CD4-positive, alpha-beta T cell treated with Interleukin-10 for 1 hour (primary cell): ENCODE measurements around the gene SLC2A2.

Experiments
- DNase-seq: peaks from one replicate; pipeline ENCODE4 v3.0.0-alpha.2; 2020

Gene SLC2A2

DNA sequence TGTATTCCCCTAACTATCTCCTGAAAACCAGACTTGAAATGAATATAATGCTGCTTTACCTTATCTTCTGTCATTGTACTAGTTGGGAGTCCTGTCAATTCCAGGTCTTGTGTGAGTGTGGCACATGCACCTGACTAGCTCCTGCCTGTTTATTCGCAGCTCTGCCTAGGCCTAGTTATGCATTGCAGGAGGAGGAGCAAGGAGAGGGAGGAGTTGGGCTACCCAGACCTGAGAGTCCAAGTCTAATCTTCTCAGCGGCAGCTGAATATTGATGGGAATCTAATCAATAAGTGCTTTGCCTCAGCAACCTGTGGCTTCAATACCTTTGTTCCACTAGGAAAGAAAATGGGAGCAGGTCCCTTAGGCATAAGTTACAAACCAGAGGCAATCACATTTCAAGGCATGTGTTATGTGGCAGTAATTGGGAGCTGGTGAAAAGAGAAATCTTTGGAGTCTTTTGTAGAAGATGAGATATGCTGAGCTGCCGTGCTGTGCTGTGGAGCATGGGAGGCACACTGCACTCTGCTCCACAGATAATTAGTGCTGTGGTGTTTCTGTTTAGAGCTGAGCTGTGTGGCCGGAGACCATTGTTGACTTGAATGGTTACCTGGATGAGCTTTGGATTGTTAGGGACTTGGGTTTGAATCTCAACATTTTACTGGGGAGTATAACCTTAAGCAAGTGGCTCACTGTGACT, at the start of gene SLC2A2:
TSS of gene SLC2A2 (minus strand) at position 124 of the 697 bp plus-strand sequence. CDS start at position 74, 50 bp downstream.
- DNase-seq, result no peak

DNA sequence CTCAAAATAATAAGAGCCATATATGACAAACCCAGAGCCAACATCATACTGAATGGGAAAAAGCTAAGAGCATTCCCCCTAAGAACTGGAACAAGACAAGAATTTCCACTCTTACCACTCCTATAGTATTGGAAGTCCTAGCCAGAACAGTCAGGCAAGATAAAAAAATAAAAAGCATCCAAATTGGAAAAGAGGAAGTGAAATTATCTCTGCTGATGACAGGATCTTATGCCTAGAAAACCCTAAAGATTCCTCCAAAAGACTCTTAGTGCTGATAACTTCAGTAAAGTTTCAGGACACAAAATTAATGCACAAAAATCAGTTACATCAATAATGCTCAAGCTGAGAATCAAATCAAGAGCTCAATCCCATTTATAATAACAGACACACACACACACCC, 45.9 kb upstream of the SLC2A2 start:
- DNase-seq, result no peak

DNA sequence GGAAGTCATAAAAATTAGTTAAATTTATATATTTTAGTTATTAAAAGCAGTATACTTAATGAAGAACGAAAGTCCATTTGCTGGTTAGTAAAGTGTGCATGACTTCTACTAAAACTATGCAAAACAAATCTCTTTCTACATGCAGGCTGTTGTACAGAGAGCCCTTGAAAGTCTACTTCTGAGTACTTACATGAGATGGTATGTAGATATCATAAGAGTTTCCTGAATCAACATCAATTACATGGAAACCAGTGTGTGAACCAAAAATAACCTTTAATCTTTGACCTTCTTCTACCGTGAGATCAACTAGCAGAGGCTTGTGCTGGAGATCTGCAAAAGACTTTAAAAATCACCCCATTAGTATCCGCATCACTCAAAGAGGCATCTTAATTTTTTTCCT, 42.1 kb upstream of the SLC2A2 start:
- DNase-seq, result no peak

DNA sequence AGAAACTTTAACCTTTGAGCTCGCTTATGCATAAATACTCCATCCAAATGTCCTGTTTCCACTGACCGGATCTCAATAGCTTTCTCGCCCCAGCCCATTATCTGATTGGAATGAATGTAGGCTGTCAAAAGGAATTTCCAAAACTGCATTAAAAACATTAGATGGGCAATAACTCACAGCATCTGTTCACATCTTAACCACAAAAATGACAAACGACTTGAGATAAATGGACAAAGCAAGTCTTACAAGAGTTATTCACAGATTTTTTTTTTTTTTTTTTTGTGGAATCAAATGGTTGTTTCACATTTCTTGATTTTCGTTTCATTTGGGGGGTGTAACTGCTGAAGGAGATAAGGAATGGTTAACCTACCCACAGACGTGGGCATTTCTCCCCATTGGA, 39.7 kb upstream of the SLC2A2 start:
- no peak for DNase-seq

DNA sequence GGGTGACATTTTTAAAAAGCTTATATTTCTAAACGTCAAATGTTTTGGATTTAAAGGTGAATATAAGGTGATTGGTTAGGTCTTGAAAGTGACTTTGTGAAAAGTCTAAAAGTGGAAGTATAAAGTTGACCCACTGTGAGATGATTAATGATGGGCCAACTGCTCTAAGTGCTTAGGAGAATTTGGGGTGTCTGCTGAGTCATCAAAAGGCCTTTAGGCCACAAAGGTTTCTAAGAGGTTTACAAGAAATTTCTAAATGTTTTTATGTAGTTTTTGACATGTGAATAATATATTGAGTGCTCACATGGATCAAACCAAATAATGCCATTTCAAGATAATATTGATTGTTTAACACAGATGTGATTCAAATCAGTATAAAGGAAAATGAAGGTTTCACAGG, 39.2 kb upstream of the SLC2A2 start:
- no peak for DNase-seq

DNA sequence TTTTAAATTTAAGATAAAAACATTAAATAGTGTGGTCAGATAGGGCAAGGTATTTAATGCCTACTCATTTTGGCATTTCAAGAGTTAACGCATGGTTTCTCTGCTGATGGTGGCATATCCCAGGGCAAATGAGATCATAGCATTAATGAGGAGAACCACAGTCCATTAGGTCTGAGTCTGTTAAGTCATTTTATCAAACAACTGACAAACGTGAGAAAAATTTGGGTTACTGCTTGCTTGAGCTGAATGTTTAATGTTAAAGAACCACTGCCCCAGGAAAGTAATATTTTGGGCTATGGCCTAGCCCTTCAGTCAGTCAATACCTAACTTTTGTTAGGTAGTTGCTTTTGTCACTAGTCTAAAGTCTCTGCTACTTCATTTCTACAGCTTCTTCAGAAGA, 37.9 kb upstream of the SLC2A2 start:
- no peak for DNase-seq

DNA sequence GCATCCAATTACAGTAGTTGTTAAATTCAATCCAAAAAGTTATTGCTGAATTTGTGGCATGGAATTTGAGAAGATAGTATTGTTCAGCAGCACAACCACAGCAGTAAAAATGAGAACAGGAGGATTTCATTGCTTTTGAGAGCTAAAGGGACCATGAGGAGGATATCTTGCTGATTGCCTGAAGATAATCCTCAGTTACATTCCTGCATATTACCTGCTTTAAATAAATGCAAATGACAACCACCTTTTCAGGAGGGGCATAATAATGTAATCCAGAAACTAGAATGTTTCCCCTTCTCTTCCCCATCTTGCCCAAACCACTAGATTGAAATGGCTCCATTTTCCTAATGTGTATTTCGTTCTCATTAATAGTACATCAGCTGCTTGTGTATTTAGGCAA, 35.2 kb upstream of the SLC2A2 start:
- DNase-seq, result no peak

DNA sequence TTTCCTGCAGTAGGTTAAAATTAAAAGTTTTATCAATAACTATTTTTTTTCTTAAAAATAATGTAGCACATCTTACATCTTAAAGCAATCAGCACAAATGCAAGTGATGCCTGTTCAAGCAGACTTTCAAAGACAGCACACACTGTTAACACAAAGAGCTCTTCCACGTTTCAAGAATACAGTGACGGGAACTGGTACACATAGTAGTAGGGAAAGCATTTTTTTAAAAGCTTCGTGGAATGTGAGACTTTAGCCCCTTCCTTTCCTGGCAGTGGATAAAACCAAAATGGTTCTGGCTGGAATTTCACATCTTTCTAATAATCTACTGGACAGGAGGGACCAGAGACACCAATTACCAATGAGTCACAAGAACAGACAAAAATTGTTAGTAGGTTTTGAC, 33.5 kb upstream of the SLC2A2 start:
- no peak for DNase-seq

DNA sequence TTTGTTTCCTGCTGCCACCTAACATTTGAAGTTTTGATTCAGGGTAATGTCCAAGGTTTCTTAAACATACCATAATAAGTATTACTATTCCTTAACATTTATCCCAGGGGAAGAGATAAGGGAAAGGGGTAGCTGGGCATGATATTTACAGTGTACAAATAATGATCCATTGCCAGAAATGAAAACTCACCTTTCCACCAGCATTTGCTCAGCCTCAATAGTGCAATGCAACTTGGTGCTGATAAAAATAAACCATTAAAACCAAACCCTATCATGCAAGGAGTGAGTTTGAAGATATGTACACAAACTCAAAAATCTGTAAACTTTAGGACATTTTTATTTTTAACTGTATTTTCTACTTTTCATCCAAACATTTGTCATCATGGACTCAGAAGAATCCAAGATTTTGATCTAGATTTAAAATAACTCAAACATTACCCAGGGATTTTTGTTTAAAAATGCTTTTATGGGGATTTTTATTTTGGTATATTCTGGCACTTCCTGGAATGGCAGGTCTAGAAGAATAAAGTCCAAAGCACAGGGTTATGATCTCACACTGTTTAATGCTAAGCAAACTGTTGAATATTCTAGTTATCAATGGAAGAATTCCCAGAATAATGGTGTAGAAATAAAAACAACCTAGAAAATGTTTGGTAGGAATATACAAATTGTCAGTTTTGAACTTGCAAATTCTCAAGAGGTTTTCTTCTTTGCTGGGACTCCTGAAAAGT, 32.5 kb upstream of the SLC2A2 start:
- DNase-seq, result no peak

DNA sequence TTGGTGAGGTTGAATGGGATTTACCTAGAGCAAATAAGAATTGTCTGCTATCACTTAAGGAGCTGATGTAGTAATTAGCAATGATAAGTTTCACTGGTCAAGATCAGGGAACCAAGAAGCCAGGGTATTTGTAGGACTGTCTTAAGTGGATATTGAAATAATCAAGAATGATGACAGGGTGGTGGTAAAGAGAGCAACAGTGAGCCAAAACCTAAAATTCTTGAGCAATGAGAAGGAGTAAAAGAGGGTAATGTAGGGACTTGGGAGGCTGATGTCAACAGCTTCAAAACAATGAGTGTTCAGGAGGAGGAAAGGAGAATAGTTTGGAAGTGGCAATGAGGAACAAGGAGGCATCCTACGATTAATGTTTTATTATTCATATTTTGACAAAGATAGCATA, 31.5 kb upstream of the SLC2A2 start:
- DNase-seq, result no peak

DNA sequence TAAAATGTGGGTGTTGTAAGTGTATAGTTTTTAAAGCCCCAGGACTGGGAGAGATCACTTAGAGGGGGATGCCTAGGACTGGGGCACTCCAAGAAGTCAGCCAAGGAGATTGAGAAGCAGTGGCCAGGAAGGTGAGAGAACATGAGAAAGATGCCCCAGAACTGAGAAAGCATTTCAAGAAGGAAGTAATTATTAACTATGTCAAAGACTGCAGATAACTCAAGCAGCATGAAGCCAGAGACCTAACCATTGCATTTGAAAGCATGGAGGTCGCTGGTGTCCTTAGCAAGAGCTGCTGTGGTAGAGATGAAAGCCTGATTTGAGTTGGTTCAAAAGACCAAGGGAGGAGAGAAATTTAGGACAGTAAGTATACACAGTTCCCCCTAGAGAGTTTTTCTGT, 30.6 kb upstream of the SLC2A2 start:
- DNase-seq, result no peak

DNA sequence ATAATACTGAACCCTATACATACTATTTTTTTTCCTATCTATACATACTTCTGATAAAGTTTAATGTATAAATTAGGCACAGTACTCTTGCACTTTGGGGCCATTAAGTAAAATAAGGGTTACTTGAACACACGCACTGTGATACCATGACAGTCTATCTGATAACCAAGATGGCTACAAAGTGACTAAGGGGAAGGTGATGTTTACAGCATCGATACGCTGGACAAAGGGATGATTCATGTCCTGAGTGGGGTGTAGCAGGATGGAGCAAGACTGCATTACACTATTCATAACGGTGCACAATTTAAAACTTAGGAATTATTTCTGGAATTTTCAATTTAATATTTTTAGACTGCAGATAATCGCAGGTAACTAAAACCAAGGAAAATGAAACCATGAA, 30.0 kb upstream of the SLC2A2 start:
- no peak for DNase-seq

DNA sequence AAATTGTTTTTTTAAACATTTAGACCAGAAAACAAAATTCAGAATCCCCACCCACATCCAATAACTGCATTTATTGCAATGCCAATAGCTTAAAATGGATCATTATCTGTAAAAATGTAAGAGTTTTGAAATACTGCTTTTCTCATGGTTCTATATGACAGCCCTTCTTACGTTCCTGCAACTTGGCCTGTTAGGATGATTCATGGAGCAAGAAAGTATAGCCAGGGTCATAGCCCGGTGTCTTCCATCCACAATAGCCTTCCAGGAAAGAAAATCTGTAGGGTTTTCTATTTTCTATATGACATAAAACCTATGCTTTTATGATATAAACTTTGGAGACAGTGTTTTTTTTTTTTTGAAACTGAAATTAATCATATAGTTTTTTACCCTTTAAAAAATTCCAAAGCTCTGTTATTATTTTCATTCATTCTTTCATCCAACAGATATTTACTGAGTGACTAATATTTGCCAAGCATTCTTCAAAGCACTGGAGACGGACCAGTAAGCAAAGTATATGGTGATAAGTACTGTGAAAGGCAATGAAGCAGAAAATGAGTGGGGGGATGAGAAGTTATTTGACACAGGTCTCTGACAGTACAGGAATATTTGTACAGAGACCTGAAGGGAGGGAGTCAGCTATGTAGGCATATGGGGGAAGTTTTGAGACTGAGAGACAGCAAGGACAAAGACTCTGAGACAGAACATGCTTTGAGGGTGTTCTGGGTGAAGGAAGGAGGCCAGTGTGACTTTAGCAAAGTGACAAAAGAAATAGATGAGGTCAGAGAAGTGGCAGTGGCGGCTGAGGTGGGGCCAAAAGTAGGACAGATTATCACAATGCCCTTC, 29.0 kb upstream of the SLC2A2 start:
- DNase-seq, result no peak

DNA sequence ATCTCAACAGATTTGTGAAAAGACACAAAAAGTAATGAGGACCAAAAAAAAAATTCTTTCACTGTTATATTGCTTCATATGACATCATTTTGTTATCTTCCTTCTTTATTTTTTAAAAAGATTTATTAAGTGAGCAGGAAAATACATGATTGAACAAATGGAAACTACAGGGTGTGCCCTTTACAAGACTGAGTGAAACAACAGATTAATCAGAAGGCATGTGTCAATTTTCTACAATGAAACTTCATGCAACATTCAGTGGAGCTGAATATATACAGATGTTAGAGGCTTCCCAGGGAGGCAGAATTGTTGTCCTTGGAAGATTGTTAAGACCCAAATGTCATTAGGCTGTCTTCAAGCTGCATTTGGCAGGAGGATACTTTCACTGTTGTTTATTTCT, 28.4 kb upstream of the SLC2A2 start:
- DNase-seq, result no peak

DNA sequence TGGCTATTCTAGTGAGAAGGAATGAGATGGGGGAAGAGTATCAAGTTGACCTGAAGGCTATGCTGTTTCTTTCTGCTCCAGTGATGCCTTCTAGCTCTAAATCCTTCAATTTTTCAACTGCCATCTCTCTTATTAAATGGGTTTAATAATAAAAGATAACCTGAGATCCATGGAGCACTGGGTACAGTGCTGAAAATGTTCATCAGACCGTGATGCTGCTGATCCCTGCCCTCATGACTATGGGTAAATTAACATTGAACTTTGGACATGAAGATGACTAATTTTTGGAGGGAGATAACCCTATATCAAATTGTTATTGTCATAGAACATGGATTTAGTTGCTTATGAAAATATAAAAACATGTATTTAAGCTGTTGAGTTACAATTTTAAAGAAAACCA, 27.7 kb upstream of the SLC2A2 start:
- no peak for DNase-seq

DNA sequence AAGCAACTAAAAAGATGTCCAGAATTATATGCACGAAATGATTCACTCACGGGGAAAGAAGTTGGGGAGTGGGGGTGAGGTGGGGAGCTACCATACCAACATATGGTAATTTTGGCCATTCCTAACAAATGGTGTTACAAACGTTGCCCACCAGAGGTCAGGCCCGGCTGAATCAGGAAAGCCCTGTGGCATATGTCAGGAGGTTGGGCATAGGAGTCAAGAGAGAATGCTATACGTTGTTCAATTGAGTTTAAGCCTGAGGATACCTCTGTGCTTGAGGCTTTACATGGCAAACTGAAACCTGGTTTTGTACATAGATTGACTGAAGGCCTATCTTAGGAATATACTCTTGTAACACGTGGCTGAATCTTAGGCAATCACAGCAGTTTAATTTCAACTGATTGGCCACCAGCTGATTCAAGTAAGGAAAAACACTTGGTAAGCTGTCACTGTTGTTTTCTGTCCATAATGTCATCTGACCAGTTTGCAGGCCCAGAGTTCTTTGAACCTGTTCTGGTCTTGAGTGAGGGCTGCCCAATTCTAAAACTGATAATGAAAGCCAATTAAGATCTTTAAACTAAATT, 23.4 kb upstream of the SLC2A2 start:
- peak; percentile 40 for DNase-seq

DNA sequence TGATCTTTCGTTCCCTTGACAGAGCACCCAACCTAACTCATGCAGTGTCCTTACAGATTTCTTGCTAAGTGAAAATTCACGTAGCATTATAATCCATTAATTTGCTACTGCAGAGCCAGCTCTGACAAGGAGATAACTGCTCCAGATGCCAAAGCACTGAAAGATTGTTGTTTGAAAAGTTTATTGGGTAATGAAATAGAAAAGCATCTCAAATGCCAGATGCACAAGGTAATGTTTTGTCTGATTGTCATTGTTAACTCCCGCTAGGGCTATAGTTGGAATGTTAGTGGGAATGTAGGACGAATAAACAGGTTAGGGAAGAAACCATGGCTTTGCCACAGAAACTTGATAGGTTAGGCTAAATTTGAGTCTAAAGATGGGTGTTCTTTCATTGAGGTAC, 20.2 kb upstream of the SLC2A2 start:
- no peak for DNase-seq

DNA sequence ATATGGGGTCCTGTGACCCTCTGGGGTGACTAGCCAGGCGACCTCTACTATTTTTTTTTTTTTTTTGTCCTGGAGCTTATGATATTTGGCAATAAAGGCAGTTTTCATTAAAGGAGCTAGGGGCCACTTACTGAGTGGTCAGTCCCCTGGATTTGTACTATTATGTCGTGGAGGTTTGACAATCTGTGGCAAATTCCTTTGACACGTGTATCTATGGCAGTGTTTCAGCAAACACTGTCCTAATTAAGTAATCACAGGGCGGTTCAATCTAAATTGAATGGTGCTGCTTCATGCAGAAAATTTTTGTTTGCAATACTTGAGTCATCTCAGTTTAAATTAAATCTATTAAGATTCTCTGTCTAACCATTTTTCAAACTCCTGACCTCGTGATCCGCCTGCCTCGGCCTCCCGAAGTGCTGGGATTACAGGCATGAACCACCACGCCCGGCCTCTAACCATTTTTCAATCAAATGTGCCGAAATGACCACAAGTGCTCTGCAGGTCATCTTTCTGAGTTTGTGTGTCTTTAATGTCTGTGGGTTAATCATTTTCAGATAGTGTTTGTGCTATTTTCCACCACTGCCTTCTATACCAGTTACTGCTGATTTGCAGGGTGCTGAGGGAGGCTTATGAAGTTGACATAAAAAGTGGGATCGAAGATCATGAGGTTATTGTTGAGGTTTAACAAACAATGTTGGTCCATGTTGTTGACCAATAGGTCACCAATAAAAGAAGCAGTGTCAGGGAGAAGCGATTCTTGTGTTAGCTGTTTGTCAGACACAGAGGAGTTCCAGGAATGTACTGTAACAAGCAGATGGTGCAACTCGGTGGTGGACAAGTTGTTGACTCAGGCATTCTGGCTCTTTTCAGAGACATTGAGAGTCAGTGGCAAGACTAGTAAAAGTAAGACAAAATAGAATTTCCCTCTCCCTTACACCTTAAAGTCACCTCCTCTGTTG, 18.6 kb upstream of the SLC2A2 start:
- DNase-seq, result no peak

DNA sequence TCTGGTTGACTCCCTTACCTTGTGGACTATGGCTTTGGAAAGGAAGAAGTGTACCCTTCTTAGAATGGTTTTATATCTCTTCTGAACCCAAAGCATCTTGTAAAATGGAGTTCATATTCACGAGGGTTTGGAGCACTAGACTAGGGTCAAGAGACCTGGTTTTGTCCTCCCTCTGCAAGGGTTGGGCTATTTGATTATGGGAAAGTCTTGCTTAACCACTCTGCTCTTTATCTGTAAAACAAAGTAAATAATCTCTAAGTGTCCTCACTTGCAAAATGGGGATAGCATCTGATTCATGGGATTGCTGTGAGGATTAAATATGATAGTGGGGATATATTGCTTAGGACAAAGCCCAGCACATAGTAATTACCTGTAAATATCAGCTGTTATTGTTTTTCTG, 17.9 kb upstream of the SLC2A2 start:
- no peak for DNase-seq

DNA sequence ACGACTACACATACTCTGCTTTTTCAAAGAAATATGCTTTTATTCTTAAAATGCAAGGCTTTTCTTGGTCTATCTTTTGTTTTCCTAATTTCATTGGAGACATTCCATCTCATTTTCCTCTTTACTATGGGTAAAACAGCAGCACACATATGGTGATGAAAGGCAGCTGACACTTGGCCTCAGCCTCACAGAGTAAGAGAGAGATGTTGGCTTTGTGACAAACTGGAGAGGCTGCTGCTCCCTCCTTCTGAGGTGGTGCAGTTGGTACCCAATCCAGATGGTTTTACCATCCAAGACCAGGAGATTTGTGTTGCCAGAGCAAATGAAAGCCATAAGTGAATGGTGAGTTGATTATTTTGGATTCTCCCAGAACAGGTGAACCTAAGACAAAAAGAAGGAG, 13.2 kb upstream of the SLC2A2 start:
- DNase-seq, result no peak

DNA sequence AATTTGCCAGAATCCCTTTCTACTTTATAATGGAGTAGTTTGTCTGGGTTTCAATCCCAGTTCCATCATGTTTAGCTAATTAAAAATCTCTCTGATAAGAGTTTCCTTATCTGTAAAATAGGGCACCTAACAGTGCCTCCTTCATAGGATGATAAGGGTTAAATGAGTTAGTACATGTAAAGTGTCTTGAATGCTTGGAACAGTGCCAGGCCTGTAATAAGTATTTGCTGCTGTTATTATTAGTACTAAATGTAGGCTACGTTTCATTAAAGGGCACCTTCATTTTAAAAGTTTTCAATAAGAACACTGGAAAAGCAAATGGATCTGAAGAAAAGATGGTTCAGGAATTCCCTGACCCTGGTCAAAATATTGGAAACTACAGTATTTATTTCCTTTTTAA, 11.8 kb upstream of the SLC2A2 start:
- DNase-seq, result no peak

DNA sequence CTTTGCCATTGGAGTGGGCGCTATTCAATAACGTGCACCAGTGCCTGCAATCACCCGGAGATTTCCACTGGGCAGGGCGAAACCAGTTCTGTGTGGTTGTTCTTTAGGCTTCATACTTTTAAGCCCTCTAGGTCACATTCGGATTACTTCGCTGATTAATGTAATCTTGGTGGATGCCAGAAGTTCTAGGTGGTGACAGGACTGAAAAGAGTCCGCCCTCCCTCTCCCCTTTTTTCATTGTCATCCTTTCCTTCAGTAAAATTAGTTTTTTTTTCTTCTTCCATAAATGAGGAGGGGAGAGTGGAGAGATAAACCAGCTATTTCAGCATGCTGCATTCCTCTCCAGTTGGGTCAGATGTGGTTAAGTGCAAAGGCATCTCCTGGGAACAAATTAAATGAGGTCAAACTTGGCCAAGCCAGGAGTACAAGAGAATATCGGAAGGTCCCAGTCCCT, 2.3 kb upstream of the SLC2A2 start:
- DNase-seq, result no peak
